ENCODE results near the gene FKBP5. TPM values are rescaled to one million over a fixed set of nuclear protein-coding genes. Genes with fewer than 3 reads are reported as not detected.

The FKBP5 gene
- total RNA-seq, 1 donor: 1.3 TPM

DNA sequence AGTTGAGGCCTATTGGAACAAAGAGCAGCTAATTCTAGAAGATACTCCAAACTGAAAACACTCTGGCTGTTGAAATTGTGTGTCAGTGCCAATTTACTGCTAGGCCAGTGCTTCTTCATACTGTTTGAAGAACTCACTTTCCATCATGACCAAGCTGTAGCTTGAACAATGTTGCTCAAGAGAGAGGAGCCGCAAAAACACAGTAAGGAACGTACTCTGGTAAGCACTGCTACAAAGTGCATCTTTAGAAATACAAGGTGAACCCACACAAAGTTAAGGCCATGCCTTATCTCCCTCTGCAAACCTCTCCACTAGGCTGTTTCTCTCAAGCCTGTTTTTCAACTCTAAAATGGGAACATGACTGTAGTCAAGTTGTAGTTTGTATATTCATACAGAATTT lies 101.5 kb downstream of the FKBP5 start:
- no peak for DNase-seq (ENCODE audit: low read depth)
- no peak overlapping the region for H3K4me3 ChIP-seq (ENCODE audit: low read depth, low read length)
- TF ChIP-seq, protein P1, sequence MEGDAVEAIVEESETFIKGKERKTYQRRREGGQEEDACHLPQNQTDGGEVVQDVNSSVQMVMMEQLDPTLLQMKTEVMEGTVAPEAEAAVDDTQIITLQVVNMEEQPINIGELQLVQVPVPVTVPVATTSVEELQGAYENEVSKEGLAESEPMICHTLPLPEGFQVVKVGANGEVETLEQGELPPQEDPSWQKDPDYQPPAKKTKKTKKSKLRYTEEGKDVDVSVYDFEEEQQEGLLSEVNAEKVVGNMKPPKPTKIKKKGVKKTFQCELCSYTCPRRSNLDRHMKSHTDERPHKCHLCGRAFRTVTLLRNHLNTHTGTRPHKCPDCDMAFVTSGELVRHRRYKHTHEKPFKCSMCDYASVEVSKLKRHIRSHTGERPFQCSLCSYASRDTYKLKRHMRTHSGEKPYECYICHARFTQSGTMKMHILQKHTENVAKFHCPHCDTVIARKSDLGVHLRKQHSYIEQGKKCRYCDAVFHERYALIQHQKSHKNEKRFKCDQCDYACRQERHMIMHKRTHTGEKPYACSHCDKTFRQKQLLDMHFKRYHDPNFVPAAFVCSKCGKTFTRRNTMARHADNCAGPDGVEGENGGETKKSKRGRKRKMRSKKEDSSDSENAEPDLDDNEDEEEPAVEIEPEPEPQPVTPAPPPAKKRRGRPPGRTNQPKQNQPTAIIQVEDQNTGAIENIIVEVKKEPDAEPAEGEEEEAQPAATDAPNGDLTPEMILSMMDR (IDR thresholded peaks at IDR 0.05; ENCODE audit: insufficient read depth, low read depth, low read length): no peak

DNA sequence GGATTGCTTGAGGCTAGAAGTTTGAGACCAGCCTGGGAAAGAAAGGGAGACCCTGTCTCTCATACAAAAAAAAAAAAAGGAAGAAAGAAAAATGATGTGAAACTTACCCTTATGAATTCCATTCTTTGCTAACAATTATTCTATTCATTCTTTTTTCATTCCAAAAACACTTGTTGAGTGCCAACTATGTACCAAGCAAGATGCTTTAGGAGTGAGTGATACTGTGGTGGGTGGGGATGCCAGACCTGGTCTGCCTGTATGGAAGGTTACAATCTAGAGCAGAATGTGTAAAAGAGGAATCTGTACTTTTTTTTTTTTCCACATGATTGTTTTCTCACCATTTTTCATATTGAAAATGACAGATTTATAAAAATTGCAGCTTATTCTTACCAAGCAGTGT lies 102.2 kb downstream of the FKBP5 start:
- TF ChIP-seq, protein P1 (IDR thresholded peaks at IDR 0.05; ENCODE audit: insufficient read depth, low read depth, low read length): no peak
- DNase-seq (ENCODE audit: low read depth): no peak
- H3K4me3 ChIP-seq (ENCODE audit: low read depth, low read length): no peak overlapping the region

DNA sequence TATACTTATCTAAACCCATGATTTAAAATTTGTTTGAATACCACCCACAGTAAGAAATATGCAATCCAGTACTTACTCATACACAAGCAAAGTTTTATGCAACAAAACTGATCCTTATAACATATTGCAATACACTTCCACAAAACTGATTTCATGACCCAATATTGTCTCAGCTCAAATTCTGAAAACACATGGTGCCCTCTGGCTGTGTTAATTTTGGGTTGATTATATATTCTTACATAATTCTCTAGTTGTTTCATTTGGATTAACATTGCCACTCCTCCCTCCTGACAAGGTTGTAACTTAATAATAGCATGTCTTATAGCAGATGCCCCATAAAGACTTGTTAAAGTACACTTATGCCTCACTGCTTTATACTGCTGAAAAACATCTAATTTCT lies 103.1 kb downstream of the FKBP5 start:
- TF ChIP-seq, protein P1 (IDR thresholded peaks at IDR 0.05; ENCODE audit: insufficient read depth, low read depth, low read length): no peak
- no peak for DNase-seq (ENCODE audit: low read depth)
- H3K4me3 ChIP-seq (ENCODE audit: low read depth, low read length): no peak overlapping the region

DNA sequence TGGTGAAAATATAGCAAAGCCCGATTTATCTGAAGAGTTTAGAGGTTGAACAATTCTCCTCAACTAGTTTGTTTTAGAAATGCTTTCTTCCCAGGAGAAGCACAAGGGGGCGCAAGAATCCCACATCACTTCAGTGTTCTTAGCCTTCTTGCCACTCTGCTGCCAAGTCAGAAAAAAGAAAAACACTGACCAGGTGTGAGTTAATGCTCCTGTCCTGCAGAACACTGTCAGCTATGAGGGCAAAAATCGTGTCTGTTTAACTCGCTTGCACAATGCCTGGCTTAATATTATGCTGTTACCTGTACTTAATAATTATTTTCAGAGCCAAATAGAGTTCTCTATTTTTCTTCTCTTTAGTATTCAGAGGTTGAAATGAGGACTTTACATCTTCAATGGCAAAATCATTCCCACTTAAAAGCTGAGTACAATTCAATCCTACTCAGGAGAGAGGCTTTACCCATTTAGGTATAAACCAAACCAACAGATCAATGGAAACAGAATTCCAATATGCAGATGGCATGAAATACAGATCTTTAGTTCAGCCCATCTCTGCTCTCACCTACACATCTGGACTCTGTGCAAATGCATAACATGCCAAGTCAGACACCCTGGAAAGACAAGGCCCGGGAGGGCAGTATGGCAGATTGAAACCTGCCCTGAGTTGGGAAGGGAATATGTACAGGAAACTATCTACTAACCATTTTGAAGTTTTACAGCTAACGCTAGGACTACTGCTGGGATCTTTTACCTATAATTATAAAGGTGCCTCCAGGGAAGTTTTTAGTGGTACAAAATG lies 104.6 kb downstream of the FKBP5 start:
- TF ChIP-seq, protein P1 (IDR thresholded peaks at IDR 0.05; ENCODE audit: insufficient read depth, low read depth, low read length): peak; percentile 88
- no peak overlapping the region for H3K4me3 ChIP-seq (ENCODE audit: low read depth, low read length)
- DNase-seq (ENCODE audit: low read depth): peak; percentile 84

DNA sequence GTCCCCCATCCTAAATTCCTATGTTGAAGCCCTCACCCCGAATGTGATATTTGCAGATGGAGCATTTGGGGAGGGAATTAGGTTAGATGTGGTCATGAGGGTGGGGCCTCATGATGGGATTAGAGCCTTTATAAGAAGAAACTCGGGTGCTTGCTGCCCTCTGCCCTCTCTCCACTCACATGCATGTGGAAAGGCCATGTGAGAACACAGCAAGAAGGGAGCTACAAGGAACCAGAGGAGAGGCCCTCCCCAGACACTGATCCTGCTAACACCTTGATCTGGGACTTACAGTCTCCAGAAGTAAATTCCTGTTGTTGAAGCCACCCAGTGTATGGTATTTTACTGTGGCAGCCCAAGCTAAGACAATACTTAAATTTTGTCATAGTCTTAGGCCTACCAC lies 106.4 kb downstream of the FKBP5 start:
- TF ChIP-seq, protein P1 (IDR thresholded peaks at IDR 0.05; ENCODE audit: insufficient read depth, low read depth, low read length): no peak
- peak; percentile 25 for DNase-seq (ENCODE audit: low read depth)
- H3K4me3 ChIP-seq (ENCODE audit: low read depth, low read length): no peak overlapping the region

DNA sequence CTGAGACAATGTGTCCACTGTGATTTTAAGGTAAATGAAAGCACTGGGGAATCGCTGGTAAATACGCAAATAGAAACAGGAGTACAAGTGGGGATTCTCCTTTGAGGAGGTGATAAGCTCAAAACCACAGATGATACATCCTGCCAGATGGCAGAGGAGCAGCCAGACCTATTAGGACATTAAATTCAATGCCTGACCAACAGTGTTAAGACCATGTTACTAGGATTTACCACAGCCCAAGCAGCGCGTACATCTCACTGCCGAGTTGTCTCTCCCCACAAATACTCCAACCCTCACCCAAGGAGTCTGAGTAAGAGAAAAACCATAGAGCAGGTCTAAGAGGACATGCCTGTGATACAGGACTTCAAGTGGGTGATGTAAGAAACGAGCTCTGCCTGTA lies 107.1 kb downstream of the FKBP5 start:
- H3K4me3 ChIP-seq (ENCODE audit: low read depth, low read length): no peak overlapping the region
- TF ChIP-seq, protein P1 (IDR thresholded peaks at IDR 0.05; ENCODE audit: insufficient read depth, low read depth, low read length): no peak
- peak; percentile 87 for DNase-seq (ENCODE audit: low read depth)

DNA sequence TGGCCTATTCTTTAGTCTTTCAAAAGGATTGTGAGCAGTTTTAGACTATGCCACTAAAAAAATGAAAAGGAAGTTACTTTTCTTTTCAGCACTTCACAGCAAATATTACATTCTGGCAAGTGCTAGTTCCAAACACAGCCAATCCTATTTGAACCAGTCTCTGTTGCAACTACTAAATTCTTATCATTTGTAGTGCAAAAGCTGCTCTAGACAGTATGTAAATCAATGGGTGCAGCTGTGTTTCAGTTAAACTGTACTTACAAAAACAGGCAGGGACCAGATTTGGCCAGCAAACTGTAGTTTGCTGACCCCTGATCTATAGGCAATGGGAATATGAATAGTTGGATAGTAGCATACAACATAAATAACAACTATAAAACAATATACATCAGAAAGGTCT lies 107.9 kb downstream of the FKBP5 start:
- DNase-seq (ENCODE audit: low read depth): peak; percentile 30
- TF ChIP-seq, protein P1 (IDR thresholded peaks at IDR 0.05; ENCODE audit: insufficient read depth, low read depth, low read length): no peak
- H3K4me3 ChIP-seq (ENCODE audit: low read depth, low read length): no peak overlapping the region
